ENCODE data around the gene THSD8.

GRCh38 chr19:12842511-12842910 is 40.6 kb downstream of the THSD8 start:
- TF ChIP-seq CTCF (IDR thresholded peaks at IDR 0.05), result no peak
- TF ChIP-seq POLR2A (IDR thresholded peaks at IDR 0.05), result no peak
- no peak for TF ChIP-seq POLR2AphosphoS5 (IDR thresholded peaks at IDR 0.05)
- TF ChIP-seq EP300 (IDR thresholded peaks at IDR 0.05), result no peak
